ENCODE results near the gene TMEM143.
"Not testable (repeated sequence)": the region's sequence is repeated elsewhere in the genome, so short reads cannot be mapped to it uniquely, and the experiment has no call there.

- not testable (repeated sequence) for TF ChIP-seq GABPA (IDR thresholded peaks at IDR 0.05; ENCODE audit: borderline replicate concordance, insufficient read depth, low read length); CTCF (IDR thresholded peaks at IDR 0.05; ENCODE audit: control extremely low read depth in 1 of 3, insufficient read depth in 1 of 3, low read depth in 1 of 3, low read length in 3 of 3); ATF2 (IDR thresholded peaks at IDR 0.05; ENCODE audit: low read length); SIN3A (conservative IDR thresholded peaks at IDR 0.05 in 1 of 2, IDR thresholded peaks at IDR 0.05 in 1 of 2; ENCODE audit: low read depth in 1 of 2, low read length in 2 of 2); SUZ12 (IDR thresholded peaks at IDR 0.05; ENCODE audit: low read length)
Observed at GRCh38 chr19:48291489-48291815, 72.3 kb downstream of the TMEM143 start.
